Measurements from ENCODE around the gene ANKRD28.

The ANKRD28 gene

DNA sequence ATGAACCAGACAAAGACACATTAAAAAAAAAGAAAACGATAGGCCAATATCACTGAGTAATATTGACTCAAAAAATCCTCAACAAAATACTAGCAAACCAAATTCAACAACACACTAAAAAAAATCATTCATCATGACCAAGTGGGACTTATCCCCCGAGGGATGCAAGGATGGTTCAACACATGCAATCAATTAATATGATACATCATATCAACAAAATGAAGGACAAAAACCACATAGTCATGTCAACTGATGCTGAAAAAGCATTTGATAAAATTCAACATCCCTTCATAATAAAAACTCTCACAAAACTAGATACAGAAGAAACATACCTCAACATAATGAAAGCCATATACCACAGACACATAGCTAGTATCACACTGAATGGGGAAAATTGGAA is 41.8 kb upstream of the ANKRD28 start:
- DNase-seq (ENCODE audit: low read depth, low spot score): no peak
- ChIA-PET POLR2A (no interaction called here), CTCF (no interaction called here)
- H3K4me3 ChIP-seq (ENCODE audit: low read depth, low read length): no peak overlapping the region
- TF ChIP-seq CTCF (IDR thresholded peaks at IDR 0.05; ENCODE audit: insufficient read depth, low read length, missing control alignments): no peak

GRCh38 chr3:15831927-15832326 is 34.1 kb upstream of the ANKRD28 start:
- no peak overlapping the region for H3K4me3 ChIP-seq (ENCODE audit: low read depth, low read length)
- DNase-seq (ENCODE audit: low read depth, low spot score): no peak
- TF ChIP-seq CTCF (IDR thresholded peaks at IDR 0.05; ENCODE audit: insufficient read depth, low read length, missing control alignments): no peak
- ChIA-PET POLR2A (no interaction called here), CTCF (interaction anchor here (1.4 kb wide), 1 partner anchor 417 kb away, joined by 3 read pairs; no protein-coding TSS in a partner anchor)

- no peak overlapping the region for H3K4me3 ChIP-seq (ENCODE audit: low read depth, low read length)
- POLR2A ChIA-PET: no interaction called here
- CTCF ChIA-PET: no interaction called here
- no peak for TF ChIP-seq CTCF (IDR thresholded peaks at IDR 0.05; ENCODE audit: insufficient read depth, low read length, missing control alignments)
- no peak for DNase-seq (ENCODE audit: low read depth, low spot score)
Observed at GRCh38 chr3:15825016-15825415, 27.2 kb upstream of the ANKRD28 start.

- no peak for TF ChIP-seq CTCF (IDR thresholded peaks at IDR 0.05; ENCODE audit: insufficient read depth, low read length, missing control alignments)
- ChIA-PET POLR2A (no interaction called here), CTCF (interaction anchor here (0.9 to 1.6 kb wide), 5 partner anchors 11 to 447 kb away, joined by 3 to 6 read pairs (median 4); no protein-coding TSS in a partner anchor)
- no peak overlapping the region for H3K4me3 ChIP-seq (ENCODE audit: low read depth, low read length)
- DNase-seq (ENCODE audit: low read depth, low spot score): no peak
Observed at GRCh38 chr3:15823092-15823491, 25.3 kb upstream of the ANKRD28 start.

DNA sequence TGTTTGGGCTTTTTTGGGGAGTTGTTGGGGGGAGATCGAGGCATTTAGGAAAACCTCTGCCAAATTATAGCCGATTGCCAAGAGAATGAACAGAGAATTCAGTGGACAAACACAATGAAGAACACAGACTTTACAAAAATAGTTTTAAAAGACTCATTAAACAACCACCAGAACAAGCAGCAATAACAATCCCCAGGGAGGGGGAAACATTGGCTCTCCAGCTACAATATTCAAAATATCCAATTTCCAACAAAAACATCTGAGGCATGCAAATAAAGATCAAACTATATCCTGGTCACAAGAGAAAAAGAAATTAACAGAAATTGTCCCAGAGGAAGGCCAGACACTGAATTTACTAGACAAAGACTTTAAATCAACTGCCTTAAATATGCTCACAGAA is 24.5 kb upstream of the ANKRD28 start:
- POLR2A ChIA-PET: no interaction called here
- no peak overlapping the region for H3K4me3 ChIP-seq (ENCODE audit: low read depth, low read length)
- no peak for DNase-seq (ENCODE audit: low read depth, low spot score)
- CTCF ChIA-PET: interaction anchor here (0.9 to 1.6 kb wide), 3 partner anchors 356 to 430 kb away, joined by 4 to 6 read pairs (median 4); no protein-coding TSS in a partner anchor
- TF ChIP-seq CTCF (IDR thresholded peaks at IDR 0.05; ENCODE audit: insufficient read depth, low read length, missing control alignments): no peak

DNA sequence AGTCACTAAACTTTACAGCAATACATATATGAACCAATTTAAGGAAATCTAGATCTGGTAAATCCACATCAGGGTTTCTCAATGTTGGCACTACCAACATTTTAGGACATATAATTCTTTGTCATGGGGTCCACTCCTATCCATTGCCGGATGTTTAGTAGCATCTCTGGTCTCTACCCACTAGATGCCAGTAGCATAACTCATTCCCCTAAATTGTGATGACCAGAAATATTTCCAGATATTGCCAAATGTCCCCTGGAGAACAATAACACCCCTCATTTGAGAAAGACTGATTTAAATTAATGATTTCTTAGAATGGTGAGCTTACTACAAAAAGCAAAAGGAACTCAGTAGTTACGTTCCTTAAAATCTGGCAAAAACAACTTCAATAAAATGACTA is 23.1 kb upstream of the ANKRD28 start:
- DNase-seq (ENCODE audit: low read depth, low spot score): no peak
- CTCF ChIA-PET: interaction anchor here (0.6 to 2.0 kb wide), 4 partner anchors 228 to 447 kb away, joined by 3 to 9 read pairs (median 3); no protein-coding TSS in a partner anchor
- TF ChIP-seq CTCF (IDR thresholded peaks at IDR 0.05; ENCODE audit: insufficient read depth, low read length, missing control alignments): no peak
- POLR2A ChIA-PET: no interaction called here
- no peak overlapping the region for H3K4me3 ChIP-seq (ENCODE audit: low read depth, low read length)

Measured in AG04449 (cell line).